Caco-2 (cell line): ENCODE measurements around the gene FTCD. TPM values are rescaled to one million over a fixed set of nuclear protein-coding genes. Genes with fewer than 3 reads are reported as not detected.

Experiments used
- BruUV-seq: library from RNA; stranded (reverse); fragments of 400-500 nt; replicated peaks from 2 replicates; lab custom pipeline; 2021; lab: Mats Ljungman, UMichigan
- CTCF ChIA-PET: fragments of 300-600 bp; sonication (Branson Sonifier 250); formaldehyde crosslinking; loops from one replicate; lab custom pipeline; 2022; ENCODE audit warnings: antibody characterized with exemption; lab: Charles Lee
- POLR2A ChIA-PET: fragments of 300-600 bp; sonication (Branson Sonifier 250); formaldehyde crosslinking; loops from one replicate; lab custom pipeline; 2022; ENCODE audit warnings: antibody characterized with exemption; lab: Charles Lee
- DNase-seq, 2 experiments: peaks; one replicate each; pipeline versions ENCODE4 v3.0.0 to v3.0.0-alpha.2; 2020 to 2022
- H3K27me3 ChIP-seq: replicated peaks from 2 replicates; pipeline ENCODE4 v1.6.0; 2011; ENCODE audit warnings: low read length; ENCODE audit not compliant: control insufficient read depth, insufficient read depth
- H3K36me3 ChIP-seq: 2 replicates; pipeline ENCODE4 v1.5.1; 2011; ENCODE audit warnings: low read length; ENCODE audit not compliant: control insufficient read depth, insufficient read depth
- H3K4me1 ChIP-seq: fragments of 250-450 bp; sonication (Bioruptor Pico); 2 replicates; pipeline ENCODE4 v1.5.1; 2020; ENCODE audit warnings: mild to moderate bottlenecking
- H3K4me3 ChIP-seq: 2 replicates; pipeline ENCODE4 v1.5.1; 2011; ENCODE audit warnings: low read depth, mild to moderate bottlenecking, control low read depth, low read length
- H3K9me3 ChIP-seq: fragments of 250-450 bp; sonication (Bioruptor Pico); 2 replicates; pipeline ENCODE4 v1.5.1; 2020; ENCODE audit warnings: mild to moderate bottlenecking, moderate library complexity
- H3K27ac Mint-ChIP-seq: one replicate; pipeline ENCODE4 v1.8.0; 2022; ENCODE audit warnings: mixed read lengths; ENCODE audit not compliant: unreplicated experiment
- H3K27me3 Mint-ChIP-seq: one replicate; pipeline ENCODE4 v1.8.0; 2022; ENCODE audit warnings: mixed read lengths; ENCODE audit not compliant: insufficient read depth, unreplicated experiment
- H3K36me3 Mint-ChIP-seq: one replicate; pipeline ENCODE4 v1.8.0; 2022; ENCODE audit warnings: mild to moderate bottlenecking, mixed read lengths; ENCODE audit not compliant: insufficient read depth, unreplicated experiment
- H3K4me1 Mint-ChIP-seq: one replicate; pipeline ENCODE4 v1.8.0; 2022; ENCODE audit warnings: low read depth, mixed read lengths; ENCODE audit not compliant: unreplicated experiment
- H3K4me3 Mint-ChIP-seq: one replicate; pipeline ENCODE4 v1.8.0; 2022; ENCODE audit warnings: mild to moderate bottlenecking, moderate library complexity, mixed read lengths; ENCODE audit not compliant: unreplicated experiment
- H3K9me3 Mint-ChIP-seq: one replicate; pipeline ENCODE4 v1.8.0; 2022; ENCODE audit warnings: mixed read lengths; ENCODE audit not compliant: unreplicated experiment
- CTCF ChIP-seq, 2 experiments: fragments of 200-600 bp in 1 of 2; IDR thresholded peaks; 1 replicate in 1 of 2; 2 replicates in 1 of 2; pipeline versions ENCODE4 v1.5.1 to v1.8.0; 2011 to 2022; ENCODE audit warnings: antibody characterized with exemption in 1 of 2, control low read depth in 1 of 2, inconsistent platforms in 1 of 2, low read depth in 1 of 2, low read length in 1 of 2, mild to moderate bottlenecking in 1 of 2, moderate library complexity in 1 of 2; ENCODE audit not compliant: insufficient read depth in 1 of 2, severe bottlenecking in 1 of 2, unreplicated experiment in 1 of 2
- intact Hi-C: fragments of 100-400 bp; cut with micrococcal nuclease; formaldehyde crosslinking; loops from one replicate; pipeline ENCODE4 v1.10.0; 2022; ENCODE audit not compliant: unreplicated experiment
- total RNA-seq: library from RNA; stranded (reverse); gene quantifications from 2 replicates; pipeline ENCODE4 v1.2.3, GENCODE V29; 2022

Gene FTCD
- total RNA-seq, 1 experiment from 2014 or later, result 3.5 TPM

- CTCF ChIA-PET, result no interaction called here
- BruUV-seq, result no TSS peak
- Mint-ChIP-seq H3K4me3 (no peak overlapping the region), H3K9me3 (no peaks in the 10 kb centered on the region), H3K36me3 (no peaks in the 10 kb centered on the region), H3K27ac (no peak overlapping the region), H3K4me1 (no peaks in the 10 kb centered on the region), H3K27me3 (no peaks in the 10 kb centered on the region)
- H3K36me3 ChIP-seq, result no peaks in the 10 kb centered on the region
- TF ChIP-seq CTCF (IDR thresholded peaks at IDR 0.05; ENCODE audit: insufficient read depth in 1 of 2, low read depth in 1 of 2, low read length in 1 of 2, severe bottlenecking in 1 of 2, unreplicated experiment in 1 of 2), result no peak
- H3K4me3 ChIP-seq, result no peak overlapping the region
- no peaks in the 10 kb centered on the region for H3K4me1 ChIP-seq
- H3K9me3 ChIP-seq, result no peaks in the 10 kb centered on the region
- intact Hi-C loops, result no loop called here
- DNase-seq, result peak in 1 of 2 experiments; percentile 24
- H3K27me3 ChIP-seq, result no peaks in the 10 kb centered on the region
- POLR2A ChIA-PET, result no interaction called here
Observed at GRCh38 chr21:46115441-46116188, 39.8 kb downstream of the FTCD start.

- BruUV-seq, result no TSS peak
- Mint-ChIP-seq H3K27me3 (no peaks in the 10 kb centered on the region), H3K9me3 (no peaks in the 10 kb centered on the region), H3K27ac (no peak overlapping the region), H3K4me3 (no peak overlapping the region), H3K36me3 (no peaks in the 10 kb centered on the region), H3K4me1 (no peaks in the 10 kb centered on the region)
- TF ChIP-seq CTCF (IDR thresholded peaks at IDR 0.05; ENCODE audit: insufficient read depth in 1 of 2, low read depth in 1 of 2, low read length in 1 of 2, severe bottlenecking in 1 of 2, unreplicated experiment in 1 of 2), result no peak
- CTCF ChIA-PET, result no interaction called here
- POLR2A ChIA-PET, result interaction anchor here (0.7 kb wide), 1 partner anchor 28 kb away, joined by 4 read pairs; no protein-coding TSS in a partner anchor
- H3K4me1 ChIP-seq, result no peaks in the 10 kb centered on the region
- no peaks in the 10 kb centered on the region for H3K27me3 ChIP-seq
- intact Hi-C loops, result no loop called here
- H3K36me3 ChIP-seq, result no peaks in the 10 kb centered on the region
- no peaks in the 10 kb centered on the region for H3K9me3 ChIP-seq
- no peak overlapping the region for H3K4me3 ChIP-seq
- DNase-seq, result no peak
Observed at GRCh38 chr21:46114963-46115362, 40.4 kb downstream of the FTCD start.

GRCh38 chr21:46113497-46114176 lies 41.7 kb downstream of the FTCD start:
- Histone ChIP-seq H3K9me3 (no peaks in the 10 kb centered on the region), H3K4me1 (no peaks in the 10 kb centered on the region), H3K4me3 (no peak overlapping the region), H3K27me3 (no peaks in the 10 kb centered on the region), H3K36me3 (no peaks in the 10 kb centered on the region)
- intact Hi-C loops, result no loop called here
- no peak overlapping the region for H3K4me3 Mint-ChIP-seq
- POLR2A ChIA-PET, result no interaction called here
- no peak overlapping the region for H3K27ac Mint-ChIP-seq
- CTCF ChIA-PET, result no interaction called here
- BruUV-seq, result no TSS peak
- H3K4me1 Mint-ChIP-seq, result no peaks in the 10 kb centered on the region
- peaks cover 1% of the 10 kb centered on the region for H3K9me3 Mint-ChIP-seq
- DNase-seq, result no peak
- H3K27me3 Mint-ChIP-seq, result no peaks in the 10 kb centered on the region
- TF ChIP-seq CTCF (IDR thresholded peaks at IDR 0.05; ENCODE audit: insufficient read depth in 1 of 2, low read depth in 1 of 2, low read length in 1 of 2, severe bottlenecking in 1 of 2, unreplicated experiment in 1 of 2), result no peak
- H3K36me3 Mint-ChIP-seq, result no peaks in the 10 kb centered on the region
